K562 (cell line): ENCODE measurements around the gene NBEA. TPM values are rescaled to one million over a fixed set of nuclear protein-coding genes. Genes with fewer than 3 reads are reported as not detected.

Source experiments
- ATAC-seq: fragments of 200-7000 bp; cut with Tn5 transposase; 3 replicates; pipeline ENCODE4 v1.9.1; 2020; ENCODE audit warnings: moderate library complexity
- BruUV-seq: library from RNA; stranded (reverse); fragments of 400-500 nt; replicated peaks from 2 replicates; lab custom pipeline; 2021; lab: Mats Ljungman, UMichigan
- CTCF ChIA-PET: fragments of 300-600 bp; formaldehyde crosslinking; extraction: SDS; loops from one replicate; lab custom pipeline; 2021; ENCODE audit warnings: low intra/inter-chr PET ratio; lab: Yijun Ruan, JAX
- POLR2A ChIA-PET: fragments of 300-600, 350-650 bp; sonication (Branson Sonifier 250); formaldehyde crosslinking; extraction: SDS; loops from one replicate; lab custom pipeline; 2021; ENCODE audit warnings: antibody characterized with exemption, inconsistent platforms; lab: Yijun Ruan, JAX
- DNase-seq, 4 experiments: peaks; one replicate each; pipeline versions ENCODE4 v3.0.0 to v3.0.0-alpha.2; 2011 to 2018; ENCODE audit warnings: low spot score in 3 of 4, mixed read lengths in 3 of 4; ENCODE audit errors: extremely low read depth in 1 of 4
- FAIRE-seq: peaks from 2 replicates; lab custom pipeline; 2011; peaks lifted over from hg19 to GRCh38; lab: Jason Lieb, UNC
- H2AFZ ChIP-seq: 2 replicates; pipeline ENCODE4 v1.6.0; 2011; ENCODE audit warnings: low read depth, low read length, control low read depth, inconsistent platforms
- H3K27ac ChIP-seq: fragments of 200-600 bp; 3 replicates; pipeline ENCODE4 v1.8.0; 2011; ENCODE audit warnings: low read depth, mild to moderate bottlenecking, control low read depth, inconsistent platforms, low read length, moderate library complexity, mixed read lengths; ENCODE audit errors: extremely low read depth
- H3K27me3 ChIP-seq, 2 experiments: fragments of 300-600 bp in 1 of 2; 2 replicates in 1 of 2; 3 replicates in 1 of 2; pipeline versions ENCODE4 v1.6.0 to v1.8.0; 2011; ENCODE audit warnings: inconsistent platforms in 2 of 2, low read length in 2 of 2, mild to moderate bottlenecking in 1 of 2, mixed read lengths in 1 of 2, moderate library complexity in 1 of 2; ENCODE audit not compliant: control insufficient read depth in 2 of 2, insufficient read depth in 2 of 2
- H3K36me3 ChIP-seq: fragments of 300-600 bp; 3 replicates; pipeline ENCODE4 v1.8.0; 2011; ENCODE audit warnings: mild to moderate bottlenecking, low read length, inconsistent platforms; ENCODE audit not compliant: control insufficient read depth, insufficient read depth
- H3K4me1 ChIP-seq, 2 experiments: fragments of 200-600 bp in 1 of 2; replicated peaks in 1 of 2; 2 replicates in 1 of 2; 3 replicates in 1 of 2; pipeline versions ENCODE4 v1.5.1 to v1.8.0; 2011; ENCODE audit warnings: inconsistent platforms in 2 of 2, low read length in 2 of 2, mild to moderate bottlenecking in 1 of 2, mixed read lengths in 1 of 2, moderate library complexity in 1 of 2; ENCODE audit not compliant: control insufficient read depth in 2 of 2, insufficient read depth in 2 of 2
- H3K4me2 ChIP-seq: 2 replicates; pipeline ENCODE4 v1.6.1; 2011; ENCODE audit warnings: low read length, control low read depth, inconsistent platforms, mixed read lengths; ENCODE audit not compliant: insufficient read depth
- H3K4me3 ChIP-seq: fragments of 200-600 bp; sonication (generic), shearing (Covaris generic); 2 replicates; pipeline ENCODE4 v1.5.1; 2016; ENCODE audit warnings: control low read depth, inconsistent platforms
- H3K79me2 ChIP-seq: fragments of 200-600 bp; 3 replicates; pipeline ENCODE4 v1.8.0; 2011; ENCODE audit warnings: low read length, inconsistent platforms; ENCODE audit not compliant: control insufficient read depth, insufficient read depth
- H3K9ac ChIP-seq, 2 experiments: 2 replicates each; pipeline versions ENCODE4 v1.6.0 to v1.6.1; 2011; ENCODE audit warnings: low read depth in 2 of 2, low read length in 2 of 2, control low read depth in 1 of 2, inconsistent platforms in 1 of 2, mild to moderate bottlenecking in 1 of 2, mixed read lengths in 1 of 2; ENCODE audit not compliant: insufficient read depth in 1 of 2
- H3K9me1 ChIP-seq: one replicate; pipeline ENCODE4 v1.6.0; 2011; ENCODE audit warnings: inconsistent platforms, mild to moderate bottlenecking, low read length, moderate library complexity; ENCODE audit not compliant: control insufficient read depth, insufficient read depth
- H3K9me3 ChIP-seq: replicated peaks from 2 replicates; pipeline ENCODE4 v1.5.1; 2011; ENCODE audit warnings: low read depth, low read length, inconsistent platforms; ENCODE audit not compliant: control insufficient read depth, insufficient read depth
- H4K20me1 ChIP-seq: replicated peaks from 2 replicates; pipeline ENCODE4 v1.6.1; 2011; ENCODE audit warnings: low read length, inconsistent platforms, mixed read lengths; ENCODE audit not compliant: control insufficient read depth, insufficient read depth
- BRD9 ChIP-seq: fragments of 450-650 bp; IDR thresholded peaks from 2 replicates; pipeline ENCODE4 v1.6.1; 2018; ENCODE audit warnings: low read depth; ENCODE audit not compliant: partially characterized antibody
- PATZ1 ChIP-seq: fragments of 250-450 bp; sonication (Bioruptor Pico); IDR thresholded peaks from 2 replicates; pipeline ENCODE4 v1.5.0; 2020; ENCODE audit warnings: mild to moderate bottlenecking, borderline replicate concordance
- RBBP5 ChIP-seq: fragments of 200-600 bp; sonication (generic); IDR thresholded peaks from 2 replicates; pipeline ENCODE4 v1.6.1; 2012; ENCODE audit warnings: borderline replicate concordance, mild to moderate bottlenecking, low read length, control low read depth, inconsistent platforms; ENCODE audit not compliant: insufficient read depth, poor library complexity, severe bottlenecking
- ZNF778 ChIP-seq: fragments of 450-650 bp; formaldehyde crosslinking; IDR thresholded peaks from 2 replicates; pipeline ENCODE4 v1.4.0; 2020; ENCODE audit warnings: mild to moderate bottlenecking, moderate library complexity
- WGBS: fragments of 100-300 bp; shearing (Covaris generic); methylation state at CpG from one replicate; pipeline ENCODE4 v1.1.6; 2016; ENCODE audit warnings: low coverage, mixed read lengths; ENCODE audit not compliant: insufficient coverage; ENCODE audit errors: missing lambda C conversion rate; 5-methylcytosine and 5-hydroxymethylcytosine counted together
- in situ Hi-C: fragments of 300-500 bp; cut with MboI; formaldehyde crosslinking; loops from 4 replicates; pipeline ENCODE4 v1.15.0; 2018; ENCODE audit warnings: inconsistent platforms, mixed read lengths
- intact Hi-C: fragments of 100-400 bp; cut with micrococcal nuclease; formaldehyde crosslinking; loops from 2 replicates; pipeline ENCODE4 v1.14.2; 2022
- polyA plus RNA-seq, 8 experiments: library from polyadenylated mRNA; depleted of rRNA in 4 of 8; stranded (reverse) in 5 of 8; unstranded in 3 of 8; fragments of >200 nt; fragmentation: Nextera tagmentation in 2 of 8; fragmentation: Illumina TruSeq in 1 of 8; extraction: Ambion mirVana in 2 of 8; extraction: Trizol in 1 of 8; gene quantifications; 2 replicates each; pipeline versions ENCODE4 v1.2.1 to v1.2.3, GENCODE V29; 2011 to 2014; ENCODE audit warnings: inconsistent platforms in 1 of 8, missing spikeins in 1 of 8
- total RNA-seq, 7 experiments: library from RNA; depleted of rRNA in 6 of 7; stranded (reverse); fragments of >200 nt in 6 of 7; fragmentation: Illumina TruSeq in 2 of 7; extraction: Trizol in 2 of 7; gene quantifications; 2 replicates each; pipeline versions ENCODE4 v1.2.1 to v1.2.3, GENCODE V29; 2011 to 2021; ENCODE audit warnings: low replicate concordance in 1 of 7

NBEA gene
- total and polyA plus RNA-seq, 9 of the 15 experiments (the other 6 are each of a cell fraction or from before 2014, with no cell fraction given), result 0.03 to 0.94 (median 0.05) TPM; not detected in 2

- no peak for TF ChIP-seq RBBP5
- TF ChIP-seq ZNF778, result no peak
- TF ChIP-seq BRD9, result no peak
- TF ChIP-seq, all 486 proteins: peak for 0
Measured at GRCh38 chr13:35014606-35015213, 72.6 kb downstream of the NBEA start (continued).

GRCh38 chr13:35016362-35017112 lies 74.5 kb downstream of the NBEA start:
- no peaks in the 10 kb centered on the region for H3K36me3 ChIP-seq
- no peak overlapping the region for H3K27ac ChIP-seq
- ChIA-PET CTCF (no interaction called here), POLR2A (no interaction called here)
- ATAC-seq (no peak), DNase-seq (no peak), FAIRE-seq (no peak)
- no peaks in the 10 kb centered on the region for H3K9me1 ChIP-seq
- no peaks in the 10 kb centered on the region for H3K4me1 ChIP-seq
- intact Hi-C loops, result no loop called here
- BruUV-seq, result no TSS peak
- H3K4me2 ChIP-seq, result no peak overlapping the region
- no peak for TF ChIP-seq PATZ1
- 2% methylated on average over 5 of the region's 5 CpGs for WGBS
- no peak overlapping the region for H3K9ac ChIP-seq
- in situ Hi-C loops, result no loop called here
- H3K79me2 ChIP-seq, result no peaks in the 10 kb centered on the region
- H4K20me1 ChIP-seq, result no peaks in the 10 kb centered on the region
- no peak overlapping the region for H2AFZ ChIP-seq
- no peaks in the 10 kb centered on the region for H3K27me3 ChIP-seq
- H3K9me3 ChIP-seq, result no peaks in the 10 kb centered on the region; the same call in 1 of the 2 replicates
- no peak overlapping the region for H3K4me3 ChIP-seq
